BE2C (cell line): Measurements from ENCODE around the gene CHKB.

Experiments used
- DNase-seq: peaks from one replicate; pipeline ENCODE4 v3.0.0-alpha.2; 2020
- H3K27me3 ChIP-seq: fragments of 250-450 bp; sonication (Bioruptor Pico); 2 replicates; pipeline ENCODE4 v1.5.1; 2020; ENCODE audit warnings: mild to moderate bottlenecking
- H3K36me3 ChIP-seq: fragments of 250-450 bp; sonication (Bioruptor Pico); 2 replicates; pipeline ENCODE4 v1.5.1; 2020; ENCODE audit warnings: mild to moderate bottlenecking
- H3K4me1 ChIP-seq: fragments of 250-450 bp; sonication (Bioruptor Pico); 2 replicates; pipeline ENCODE4 v1.5.1; 2020
- H3K4me3 ChIP-seq: 2 replicates; pipeline ENCODE4 v1.5.1; 2011; ENCODE audit warnings: low read depth, low read length
- H3K9me3 ChIP-seq: fragments of 250-450 bp; sonication (Bioruptor Pico); 2 replicates; pipeline ENCODE4 v1.5.1; 2020
- CTCF ChIP-seq: IDR thresholded peaks from 2 replicates; pipeline ENCODE4 v1.5.1; 2012; ENCODE audit warnings: mild to moderate bottlenecking, low read depth, low read length

CHKB gene

GRCh38 chr22:50585781-50586180 lies 3.1 kb upstream of the CHKB start:
- DNase-seq: no peak
- Histone ChIP-seq H3K9me3 (no peaks in the 10 kb centered on the region), H3K36me3 (0 out of 2 replicates have a peak, but pooled peaks cover 3% of the 10 kb centered on the region), H3K4me3 (no peak overlapping the region), H3K4me1 (no peaks in the 10 kb centered on the region), H3K27me3 (peaks cover 17% of the 10 kb centered on the region)
- TF ChIP-seq CTCF: no peak

DNA sequence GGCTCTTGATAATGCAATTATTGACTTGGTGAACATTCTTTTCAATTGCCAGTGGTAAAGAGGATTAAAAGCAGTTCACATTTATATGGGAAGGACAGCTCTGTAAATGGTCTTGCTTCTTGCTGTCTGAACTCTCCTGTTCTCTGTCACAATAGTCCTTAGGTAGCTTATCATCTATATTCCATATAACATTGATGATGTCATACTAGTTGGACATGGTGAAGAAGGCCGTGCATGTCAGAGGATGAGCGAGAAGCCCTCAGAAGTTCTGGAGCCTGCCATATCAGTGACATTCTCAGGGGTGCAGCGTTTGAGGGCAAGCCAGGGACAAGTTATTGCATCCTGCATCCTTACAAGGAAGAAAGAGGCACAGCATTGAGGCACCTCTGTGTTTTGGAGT lies 2.6 kb upstream of the CHKB start:
- H3K9me3 ChIP-seq: no peaks in the 10 kb centered on the region
- no peak for TF ChIP-seq CTCF
- DNase-seq: no peak
- peaks cover 15% of the 10 kb centered on the region for H3K27me3 ChIP-seq
- no peak overlapping the region for H3K4me3 ChIP-seq
- H3K4me1 ChIP-seq: no peaks in the 10 kb centered on the region
- 0 out of 2 replicates have a peak, but pooled peaks cover 3% of the 10 kb centered on the region for H3K36me3 ChIP-seq

DNA sequence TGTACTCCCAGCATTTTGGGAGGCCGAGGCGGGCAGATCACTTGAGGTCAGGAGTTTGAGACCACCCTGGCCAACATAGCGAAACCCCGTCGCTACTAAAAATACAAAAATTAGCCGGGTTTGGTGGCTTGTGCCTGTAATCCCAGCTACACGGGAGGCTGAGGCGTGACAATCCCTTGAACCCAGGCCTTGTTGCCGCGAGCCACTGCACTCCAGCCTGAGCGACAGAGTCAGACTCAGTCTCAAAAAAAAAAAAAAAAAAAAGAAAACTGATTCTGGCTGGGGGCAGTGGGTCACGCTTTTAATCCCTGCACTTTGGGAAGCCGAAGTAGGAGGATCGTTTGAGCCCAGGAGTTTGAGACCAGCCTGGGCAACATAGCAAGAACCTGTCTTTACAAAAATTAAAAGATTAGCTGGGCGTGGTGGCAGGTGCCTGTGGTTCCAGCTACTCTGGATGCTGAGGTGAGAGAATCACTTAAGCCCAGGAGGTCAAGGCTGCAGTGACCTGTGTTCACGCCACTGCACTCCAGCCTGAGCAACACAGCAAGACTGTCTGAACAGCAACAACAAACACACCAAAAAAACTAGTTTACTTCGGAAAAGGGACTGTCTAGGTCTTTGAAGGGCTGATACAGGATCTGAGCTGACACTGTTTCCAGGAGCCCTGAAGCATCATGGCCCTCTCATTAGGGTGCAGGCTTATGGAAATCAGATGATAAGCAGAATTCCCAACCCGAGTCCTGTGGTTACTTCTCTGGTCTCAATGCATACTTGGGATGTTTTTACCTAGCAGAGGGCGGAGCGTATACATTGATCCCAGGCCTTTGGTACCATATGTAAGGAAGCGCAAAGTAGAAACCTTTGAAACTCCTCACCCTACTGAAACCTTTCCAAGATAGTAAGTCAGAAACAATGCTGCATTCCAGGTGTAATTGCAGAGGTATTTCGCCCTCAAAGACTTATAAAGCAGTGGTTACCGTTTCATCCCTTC lies 1.8 kb upstream of the CHKB start:
- no peak for TF ChIP-seq CTCF
- Histone ChIP-seq H3K27me3 (peaks cover 7% of the 10 kb centered on the region), H3K4me3 (no peak overlapping the region), H3K36me3 (0 out of 2 replicates have a peak, but pooled peaks cover 3% of the 10 kb centered on the region), H3K4me1 (no peaks in the 10 kb centered on the region), H3K9me3 (no peaks in the 10 kb centered on the region)
- no peak for DNase-seq

DNA sequence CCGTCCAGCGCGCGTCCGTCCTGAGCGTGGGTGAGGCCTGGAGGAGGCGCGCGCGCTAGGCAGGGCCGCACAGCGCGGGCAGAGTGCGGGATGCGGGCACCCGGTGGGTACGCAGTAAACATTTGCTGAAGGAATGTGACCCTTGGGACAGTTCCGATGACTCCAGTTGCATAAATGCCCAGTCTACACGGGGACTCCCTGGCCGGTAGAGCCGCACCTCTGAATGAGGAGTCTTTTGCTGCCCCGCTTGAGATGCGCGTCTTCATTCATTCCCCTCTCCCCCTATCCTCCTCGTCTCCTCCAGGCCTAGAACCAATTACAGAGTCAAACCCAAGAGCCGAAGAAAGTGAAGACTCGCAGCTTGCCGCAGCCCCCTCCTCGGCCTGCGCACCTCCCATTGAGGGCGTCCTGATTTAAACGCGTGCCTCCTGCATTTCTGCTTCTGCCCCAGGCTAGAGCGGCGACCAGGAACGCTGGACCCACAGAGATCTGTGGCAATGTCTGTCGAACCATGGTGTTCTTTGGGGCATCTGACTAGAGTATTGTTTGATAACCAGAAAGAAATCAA lies 729 bp upstream of the CHKB start:
- Histone ChIP-seq H3K36me3 (0 out of 2 replicates have a peak, but pooled peaks cover 3% of the 10 kb centered on the region), H3K9me3 (no peaks in the 10 kb centered on the region), H3K4me3 (peak overlapping the region; percentile 81), H3K4me1 (no peaks in the 10 kb centered on the region), H3K27me3 (no peaks in the 10 kb centered on the region)
- DNase-seq: no peak
- no peak for TF ChIP-seq CTCF

GRCh38 chr22:50581950-50582492 lies 628 bp downstream of the CHKB start:
- TF ChIP-seq CTCF: no peak
- peak overlapping the region; percentile 81 for H3K4me3 ChIP-seq
- H3K36me3 ChIP-seq: 0 out of 2 replicates have a peak, but pooled peaks cover 3% of the 10 kb centered on the region
- DNase-seq: no peak
- H3K27me3 ChIP-seq: no peaks in the 10 kb centered on the region
- no peaks in the 10 kb centered on the region for H3K4me1 ChIP-seq
- H3K9me3 ChIP-seq: no peaks in the 10 kb centered on the region
